HTR-8/SVneo (cell line): Measurements from ENCODE around the gene TENM3.
"Not testable (repeated sequence)": the region's sequence is repeated elsewhere in the genome, so short reads cannot be mapped to it uniquely, and the experiment has no call there.

ENCODE experiments used
- DNase-seq: peaks from one replicate; pipeline ENCODE4 v3.0.0; 2011; ENCODE audit warnings: low spot score, mixed read lengths; ENCODE audit not compliant: insufficient read length
- FAIRE-seq: peaks from 2 replicates; lab custom pipeline; 2011; peaks lifted over from hg19 to GRCh38; lab: Jason Lieb, UNC

TENM3 gene

GRCh38 chr4:182243204-182243603, at the start of gene TENM3:
Gene TENM3 (plus strand): TSS chr4:182243402. CDS start chr4:182324021, 80,619 bp downstream.
- not testable (repeated sequence) for FAIRE-seq, DNase-seq

- no peak for FAIRE-seq
- DNase-seq = no peak
Measured at GRCh38 chr4:182194091-182194824, 48.9 kb upstream of the TENM3 start.

GRCh38 chr4:182197611-182198010, 45.6 kb upstream of the TENM3 start:
- DNase-seq (no peak), FAIRE-seq (no peak)

- FAIRE-seq (no peak), DNase-seq (no peak)
Measured at GRCh38 chr4:182201871-182202270, 41.3 kb upstream of the TENM3 start.

- no peak for DNase-seq
- no peak for FAIRE-seq
Measured at GRCh38 chr4:182202650-182203049, 40.6 kb upstream of the TENM3 start.

GRCh38 chr4:182203872-182204411, 39.3 kb upstream of the TENM3 start:
- DNase-seq (no peak), FAIRE-seq (no peak)

- FAIRE-seq = no peak
- no peak for DNase-seq
Measured at GRCh38 chr4:182205306-182205705, 37.9 kb upstream of the TENM3 start.

GRCh38 chr4:182206266-182206665, 36.9 kb upstream of the TENM3 start:
- FAIRE-seq = no peak

GRCh38 chr4:182206916-182207315, 36.3 kb upstream of the TENM3 start:
- FAIRE-seq (no peak), DNase-seq (no peak)

More at GRCh38 chr4:182206266-182206665, 36.9 kb upstream of the TENM3 start:
- DNase-seq = no peak

- DNase-seq (peak; percentile 83), FAIRE-seq (peak; percentile 72)
Measured at GRCh38 chr4:182207830-182208396, 35.3 kb upstream of the TENM3 start.

GRCh38 chr4:182208526-182209050, 34.6 kb upstream of the TENM3 start:
- DNase-seq (no peak), FAIRE-seq (no peak)

GRCh38 chr4:182212211-182212761, 30.9 kb upstream of the TENM3 start:
- DNase-seq = no peak
- FAIRE-seq = no peak

GRCh38 chr4:182213004-182213403, 30.2 kb upstream of the TENM3 start:
- no peak for FAIRE-seq

GRCh38 chr4:182215148-182215547, 28.1 kb upstream of the TENM3 start:
- FAIRE-seq = no peak

More at GRCh38 chr4:182213004-182213403, 30.2 kb upstream of the TENM3 start:
- no peak for DNase-seq

GRCh38 chr4:182216005-182216404, 27.2 kb upstream of the TENM3 start:
- DNase-seq = no peak
- peak; percentile 51 for FAIRE-seq

More at GRCh38 chr4:182215148-182215547, 28.1 kb upstream of the TENM3 start:
- no peak for DNase-seq

- FAIRE-seq (peak; percentile 16), DNase-seq (no peak)
Measured at GRCh38 chr4:182219411-182220056, 23.7 kb upstream of the TENM3 start.

- no peak for FAIRE-seq
- no peak for DNase-seq
Measured at GRCh38 chr4:182221987-182222386, 21.2 kb upstream of the TENM3 start.

- FAIRE-seq = no peak
Measured at GRCh38 chr4:182222766-182223165, 20.4 kb upstream of the TENM3 start.

GRCh38 chr4:182223708-182224107, 19.5 kb upstream of the TENM3 start:
- DNase-seq (no peak), FAIRE-seq (no peak)

More at GRCh38 chr4:182222766-182223165, 20.4 kb upstream of the TENM3 start:
- DNase-seq = no peak

GRCh38 chr4:182224192-182224850, 18.9 kb upstream of the TENM3 start:
- FAIRE-seq (no peak), DNase-seq (no peak)
